Esophagus muscularis mucosa (tissue), 3 donors: ENCODE measurements around the gene SERPINE2.

Experiments
- POLR2A ChIP-seq: fragments of 450-650 bp; IDR thresholded peaks from one replicate; pipeline ENCODE4 v1.6.1; 2017; ENCODE audit warnings: antibody characterized with exemption, moderate library complexity, mild to moderate bottlenecking, low read depth
- POLR2AphosphoS5 ChIP-seq, 2 donors: sonication (generic); formaldehyde crosslinking; IDR thresholded peaks; one replicate each; pipeline ENCODE4 v1.6.1; 2017; ENCODE audit warnings: antibody characterized with exemption in 2 of 2
- TF ChIP-seq, protein P1 (sequence below), 3 experiments: fragments of 200-600 bp in 2 of 3; fragments of 450-650 bp in 1 of 3; sonication (generic) in 2 of 3; IDR thresholded peaks; one replicate each; pipeline ENCODE4 v1.5.1; 2017 to 2019; ENCODE audit warnings: antibody characterized with exemption in 3 of 3, mild to moderate bottlenecking in 2 of 3, moderate library complexity in 1 of 3

DNA sequence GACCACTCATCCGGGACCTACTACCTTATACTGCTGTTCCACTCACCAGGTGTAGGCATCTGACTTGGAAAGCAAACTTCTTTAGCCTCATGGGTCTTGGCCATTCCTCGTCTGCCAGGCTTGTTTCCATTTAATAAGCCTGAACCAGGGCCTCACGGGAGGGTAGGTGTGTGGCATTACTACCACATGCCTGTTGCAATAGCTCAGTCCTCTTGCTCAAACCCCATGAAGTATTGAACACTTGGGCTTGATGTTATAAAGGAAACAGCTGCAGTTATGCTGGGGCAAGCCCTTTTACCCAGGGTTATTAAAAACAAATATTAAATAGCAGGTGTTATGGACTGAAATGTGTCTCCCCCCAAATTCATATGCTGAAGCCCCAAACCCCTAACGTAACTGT lies 60.6 kb downstream of the SERPINE2 start:
- TF ChIP-seq, protein P1, sequence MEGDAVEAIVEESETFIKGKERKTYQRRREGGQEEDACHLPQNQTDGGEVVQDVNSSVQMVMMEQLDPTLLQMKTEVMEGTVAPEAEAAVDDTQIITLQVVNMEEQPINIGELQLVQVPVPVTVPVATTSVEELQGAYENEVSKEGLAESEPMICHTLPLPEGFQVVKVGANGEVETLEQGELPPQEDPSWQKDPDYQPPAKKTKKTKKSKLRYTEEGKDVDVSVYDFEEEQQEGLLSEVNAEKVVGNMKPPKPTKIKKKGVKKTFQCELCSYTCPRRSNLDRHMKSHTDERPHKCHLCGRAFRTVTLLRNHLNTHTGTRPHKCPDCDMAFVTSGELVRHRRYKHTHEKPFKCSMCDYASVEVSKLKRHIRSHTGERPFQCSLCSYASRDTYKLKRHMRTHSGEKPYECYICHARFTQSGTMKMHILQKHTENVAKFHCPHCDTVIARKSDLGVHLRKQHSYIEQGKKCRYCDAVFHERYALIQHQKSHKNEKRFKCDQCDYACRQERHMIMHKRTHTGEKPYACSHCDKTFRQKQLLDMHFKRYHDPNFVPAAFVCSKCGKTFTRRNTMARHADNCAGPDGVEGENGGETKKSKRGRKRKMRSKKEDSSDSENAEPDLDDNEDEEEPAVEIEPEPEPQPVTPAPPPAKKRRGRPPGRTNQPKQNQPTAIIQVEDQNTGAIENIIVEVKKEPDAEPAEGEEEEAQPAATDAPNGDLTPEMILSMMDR (IDR thresholded peaks at IDR 0.05) = no peak
- no peak for TF ChIP-seq POLR2AphosphoS5 (IDR thresholded peaks at IDR 0.05)
- TF ChIP-seq POLR2A = no peak
